Sigmoid colon (tissue), 7 donors: Measurements from ENCODE around the gene DNASE1L1. TPM values are rescaled to one million over a fixed set of nuclear protein-coding genes. Genes with fewer than 3 reads are reported as not detected.
A peak's percentile ranks its signal among the peaks of the same experiment; 100 is the strongest.

Source experiments
- DNase-seq: peaks from one replicate; pipeline ENCODE4 v3.0.0-alpha.2; 2019
- H3K27ac ChIP-seq, 4 donors: fragments of 200-600 bp; sonication (generic); one replicate each; pipeline ENCODE4 v1.5.1; 2016 to 2019; ENCODE audit warnings: mild to moderate bottlenecking in 1 of 4
- H3K27me3 ChIP-seq, 3 donors: fragments of 200-600 bp; sonication (generic); one replicate each; pipeline ENCODE4 v1.5.1; 2019; ENCODE audit warnings: mild to moderate bottlenecking in 1 of 3
- H3K36me3 ChIP-seq, 4 donors: fragments of 200-600 bp; sonication (generic); one replicate each; pipeline ENCODE4 v1.5.1; 2016 to 2019
- H3K4me1 ChIP-seq, 4 donors: fragments of 200-600 bp; sonication (generic); one replicate each; pipeline ENCODE4 v1.5.1; 2017 to 2019
- H3K4me3 ChIP-seq, 4 donors: fragments of 200-600 bp; sonication (generic); one replicate each; pipeline ENCODE4 v1.5.1; 2017 to 2019; ENCODE audit warnings: mild to moderate bottlenecking in 2 of 4, moderate library complexity in 1 of 4
- H3K9me3 ChIP-seq, 4 donors: fragments of 200-600 bp in 3 of 4; sonication (generic) in 3 of 4; one replicate each; pipeline versions ENCODE4 v1.5.1 to v1.6.1; 2013 to 2019
- CTCF ChIP-seq, 4 experiments: fragments of 450-650 bp in 3 of 4; fragments of 200-600 bp in 1 of 4; IDR thresholded peaks; one replicate each; pipeline ENCODE4 v1.5.1; 2016 to 2019; ENCODE audit warnings: antibody characterized with exemption in 4 of 4, mild to moderate bottlenecking in 3 of 4, moderate library complexity in 2 of 4
- EP300 ChIP-seq, 4 donors: sonication (generic); formaldehyde crosslinking; IDR thresholded peaks; one replicate each; pipeline ENCODE4 v1.6.1; 2017; ENCODE audit warnings: antibody characterized with exemption in 4 of 4
- POLR2A ChIP-seq, 2 donors: fragments of 450-650 bp; IDR thresholded peaks; one replicate each; pipeline ENCODE4 v1.6.1; 2016; ENCODE audit warnings: antibody characterized with exemption in 2 of 2, mild to moderate bottlenecking in 2 of 2, moderate library complexity in 2 of 2
- POLR2AphosphoS5 ChIP-seq, 4 donors: sonication (generic); formaldehyde crosslinking; IDR thresholded peaks; one replicate each; pipeline ENCODE4 v1.6.1; 2017; ENCODE audit warnings: antibody characterized with exemption in 4 of 4
- WGBS, 2 donors: extraction: QIAGEN DNeasy Blood & Tissue Kit; methylation state at CpG; one replicate each; pipeline ENCODE4 v1.1.7; 2013; 5-methylcytosine and 5-hydroxymethylcytosine counted together
- intact Hi-C: fragments of 100-400 bp; cut with DNase I; formaldehyde crosslinking; loops from one replicate; pipeline ENCODE4 v1.15.1; 2023
- polyA plus RNA-seq, 3 donors: library from polyadenylated mRNA; stranded (reverse); fragments of 200-250 nt; gene quantifications; one replicate each; pipeline ENCODE4 v1.2.3, GENCODE V29; 2013
- total RNA-seq, 4 donors: library from RNA; depleted of rRNA; stranded (reverse); fragments of >200 nt; gene quantifications; one replicate each; pipeline ENCODE4 v1.1.0, GENCODE V29; 2016
- donor health status: healthy with polysubstance abuse.
- donor health status: Bipolar disorder and iron deficiency.
- donor health status: healthy.

DNASE1L1 gene
- total and polyA plus RNA-seq, 7 donors, result 10.9 to 25.7 (median 17.4) TPM

- Histone ChIP-seq H3K9me3 (no peaks in the 10 kb centered on the region), H3K36me3 (peaks cover 33 to 59% (median 45%) of the 10 kb centered on the region in 4 donors), H3K27me3 (peaks cover 0 to 5% (median 0%) of the 10 kb centered on the region in 3 donors), H3K27ac (peak overlapping the region; percentile 98 to 99 (median 98)), H3K4me1 (peaks cover 0 to 46% (median 35%) of the 10 kb centered on the region in 4 donors), H3K4me3 (peak overlapping the region; percentile 73 to 80 (median 78))
- peak; percentile 96 for DNase-seq
- peak in 1 of 2 donors; percentile 49 for TF ChIP-seq POLR2A (IDR thresholded peaks at IDR 0.05)
- TF ChIP-seq EP300 (IDR thresholded peaks at IDR 0.05), result peak in 2 of 4 donors; percentile 58 to 66
- peak in 3 of 4 donors; percentile 81 to 86 (median 84) for TF ChIP-seq POLR2AphosphoS5 (IDR thresholded peaks at IDR 0.05)
- TF ChIP-seq CTCF (IDR thresholded peaks at IDR 0.05), result no peak
- 19 to 32% methylated on average over 13 of the region's 13 CpGs for WGBS, 2 donors
- intact Hi-C loops, result no loop called here
These were observed 39.4 kb downstream of the DNASE1L1 start for GRCh38 chrX:154369449-154370299.

- 17 to 24% methylated on average over 16 of the region's 16 CpGs for WGBS, 2 donors
- Histone ChIP-seq H3K27ac (peak overlapping the region; percentile 98 to 99 (median 98)), H3K9me3 (no peaks in the 10 kb centered on the region), H3K4me3 (peak overlapping the region; percentile 73 to 80 (median 78)), H3K4me1 (peaks cover 0 to 50% (median 41%) of the 10 kb centered on the region in 4 donors), H3K27me3 (peaks cover 0 to 5% (median 0%) of the 10 kb centered on the region in 3 donors), H3K36me3 (peaks cover 33 to 68% (median 52%) of the 10 kb centered on the region in 4 donors)
- DNase-seq, result peak; percentile 92
- intact Hi-C loops, result no loop called here
- no peak for TF ChIP-seq EP300 (IDR thresholded peaks at IDR 0.05)
- no peak for TF ChIP-seq POLR2A (IDR thresholded peaks at IDR 0.05)
- no peak for TF ChIP-seq CTCF (IDR thresholded peaks at IDR 0.05)
- peak in 3 of 4 donors; percentile 9 to 53 (median 18) for TF ChIP-seq POLR2AphosphoS5 (IDR thresholded peaks at IDR 0.05)
These were observed 40.2 kb downstream of the DNASE1L1 start for GRCh38 chrX:154368630-154369448.

- Histone ChIP-seq H3K27me3 (no peaks in the 10 kb centered on the region), H3K9me3 (no peaks in the 10 kb centered on the region), H3K4me1 (peaks cover 0 to 55% (median 43%) of the 10 kb centered on the region in 4 donors), H3K36me3 (peaks cover 33 to 76% (median 63%) of the 10 kb centered on the region in 4 donors), H3K27ac (peak overlapping the region; percentile 98 to 99 (median 98)), H3K4me3 (peak overlapping the region; percentile 73 to 80 (median 78))
- no peak for DNase-seq
- TF ChIP-seq POLR2A (IDR thresholded peaks at IDR 0.05) (no peak), EP300 (IDR thresholded peaks at IDR 0.05) (no peak), POLR2AphosphoS5 (IDR thresholded peaks at IDR 0.05) (peak; percentile 3 to 70 (median 42)), CTCF (IDR thresholded peaks at IDR 0.05) (no peak)
- intact Hi-C loops, result no loop called here
- 86 to 87% methylated on average over 31 of the region's 31 CpGs for WGBS, 2 donors
These were observed 41.4 kb downstream of the DNASE1L1 start for GRCh38 chrX:154367474-154368308.

GRCh38 chrX:154366666-154367055 is 42.4 kb downstream of the DNASE1L1 start:
- Histone ChIP-seq H3K4me1 (peaks cover 0 to 65% (median 46%) of the 10 kb centered on the region in 4 donors), H3K4me3 (peak overlapping the region in 3 of 4 donors; percentile 77 to 80 (median 78)), H3K9me3 (no peaks in the 10 kb centered on the region), H3K36me3 (peaks cover 43 to 87% (median 70%) of the 10 kb centered on the region in 4 donors), H3K27ac (peak overlapping the region; percentile 98 to 99 (median 98)), H3K27me3 (no peaks in the 10 kb centered on the region)
- 88 to 89% methylated on average over 11 of the region's 11 CpGs for WGBS, 2 donors
- DNase-seq, result no peak
- intact Hi-C loops, result no loop called here
- TF ChIP-seq EP300 (IDR thresholded peaks at IDR 0.05) (no peak), POLR2AphosphoS5 (IDR thresholded peaks at IDR 0.05) (peak; percentile 20 to 49 (median 34))
